DOHH2 (cell line): ENCODE results near the gene CD79B.
"Not testable (repeated sequence)": the region's sequence is repeated elsewhere in the genome, so short reads cannot be mapped to it uniquely, and the experiment has no call there.

Experiments
- H3F3A ChIP-seq: fragments of 200-600 bp; sonication (generic), shearing (Covaris generic); 2 replicates; pipeline ENCODE4 v1.6.0; 2016; ENCODE audit warnings: antibody characterized with exemption, mild to moderate bottlenecking; ENCODE audit not compliant: control insufficient read depth, insufficient read depth
- H3K27ac ChIP-seq: fragments of 200-600 bp; sonication (generic); 2 replicates; pipeline ENCODE4 v1.5.1; 2014; ENCODE audit warnings: low read depth, mild to moderate bottlenecking, low read length, moderate library complexity
- H3K27me3 ChIP-seq: fragments of 200-600 bp; sonication (generic); 2 replicates; pipeline ENCODE4 v1.6.1; 2014; ENCODE audit warnings: mild to moderate bottlenecking, low read length, mixed read lengths; ENCODE audit not compliant: control insufficient read depth
- H3K36me3 ChIP-seq: fragments of 200-600 bp; sonication (generic); 2 replicates; pipeline ENCODE4 v1.6.1; 2014; ENCODE audit warnings: mild to moderate bottlenecking, low read length, moderate library complexity, mixed read lengths; ENCODE audit not compliant: control insufficient read depth
- H3K4me1 ChIP-seq: fragments of 200-600 bp; sonication (generic); 2 replicates; pipeline ENCODE4 v1.6.1; 2014; ENCODE audit warnings: mild to moderate bottlenecking, low read length, mixed read lengths; ENCODE audit not compliant: control insufficient read depth
- H3K4me2 ChIP-seq: fragments of 200-600 bp; sonication (generic); 2 replicates; pipeline ENCODE4 v1.6.0; 2014; ENCODE audit warnings: mild to moderate bottlenecking, low read length, moderate library complexity
- H3K4me3 ChIP-seq: fragments of 200-600 bp; sonication (generic); 2 replicates; pipeline ENCODE4 v1.5.1; 2014; ENCODE audit warnings: mild to moderate bottlenecking, low read length, mixed read lengths
- H3K79me2 ChIP-seq: fragments of 200-600 bp; sonication (generic); 2 replicates; pipeline ENCODE4 v1.6.1; 2014; ENCODE audit warnings: mild to moderate bottlenecking, low read length, mixed read lengths; ENCODE audit not compliant: control insufficient read depth
- H3K9me2 ChIP-seq: fragments of 200-600 bp; sonication (generic); replicated peaks from 2 replicates; pipeline ENCODE4 v1.6.1; 2014; ENCODE audit warnings: mild to moderate bottlenecking, low read length, mixed read lengths; ENCODE audit not compliant: control insufficient read depth
- H3K9me3 ChIP-seq: fragments of 200-600 bp; sonication (generic); 2 replicates; pipeline ENCODE4 v1.6.1; 2014; ENCODE audit warnings: antibody characterized with exemption, low read length, mixed read lengths; ENCODE audit not compliant: control insufficient read depth, insufficient read depth
- H4K20me1 ChIP-seq: fragments of 200-600 bp; sonication (generic); 2 replicates; pipeline ENCODE4 v1.6.0; 2014; ENCODE audit warnings: low read depth, mild to moderate bottlenecking, antibody characterized with exemption, low read length, moderate library complexity; ENCODE audit not compliant: control insufficient read depth, insufficient read depth
- EZH2phosphoT487 ChIP-seq: fragments of 200-600 bp; sonication (generic); IDR thresholded peaks from 2 replicates; pipeline ENCODE4 v1.6.1; 2017; ENCODE audit warnings: borderline replicate concordance, mild to moderate bottlenecking, antibody characterized with exemption, low read length, moderate library complexity, mixed read lengths
- TF ChIP-seq, protein P1 (sequence below): fragments of 200-600 bp; sonication (generic); IDR thresholded peaks from one replicate; pipeline ENCODE4 v1.5.1; 2014; ENCODE audit warnings: antibody characterized with exemption, mild to moderate bottlenecking, low read depth, low read length; ENCODE audit not compliant: poor library complexity, severe bottlenecking

Gene CD79B

DNA sequence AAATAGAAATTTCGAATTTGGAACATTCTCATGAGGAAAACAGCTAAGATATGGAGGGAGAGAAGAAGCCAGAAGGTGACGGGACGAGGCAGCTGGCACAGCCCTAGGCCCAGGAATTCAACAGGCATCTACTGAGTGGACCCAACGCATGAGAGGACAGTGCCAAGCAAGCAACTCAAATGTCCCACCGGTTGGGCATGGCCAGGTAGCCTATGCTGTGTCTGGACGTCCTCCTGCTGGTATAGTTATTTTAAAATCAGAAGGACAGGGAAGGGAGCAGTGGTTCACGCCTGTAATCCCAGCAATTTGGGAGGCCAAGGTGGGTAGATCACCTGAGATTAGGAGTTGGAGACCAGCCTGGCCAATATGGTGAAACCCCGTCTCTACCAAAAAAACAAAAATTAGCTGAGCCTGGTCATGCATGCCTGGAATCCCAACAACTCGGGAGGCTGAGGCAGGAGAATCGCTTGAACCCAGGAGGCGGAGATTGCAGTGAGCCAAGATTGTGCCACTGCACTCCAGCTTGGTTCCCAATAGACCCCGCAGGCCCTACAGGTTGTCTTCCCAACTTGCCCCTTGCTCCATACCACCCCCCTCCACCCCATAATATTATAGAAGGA is 15.5 kb downstream of the CD79B start:
- H3K36me3 ChIP-seq: no peaks in the 10 kb centered on the region
- H3K79me2 ChIP-seq: no peaks in the 10 kb centered on the region
- no peaks in the 10 kb centered on the region for H3K27me3 ChIP-seq
- no peaks in the 10 kb centered on the region for H3K9me2 ChIP-seq
- no peaks in the 10 kb centered on the region for H3K9me3 ChIP-seq
- H3F3A ChIP-seq: peaks cover 3% of the 10 kb centered on the region; the same call in 1 of the 2 replicates
- no peak overlapping the region; the same call in 1 of the 2 replicates for H3K27ac ChIP-seq
- H3K4me1 ChIP-seq: peaks cover 51% of the 10 kb centered on the region
- H3K4me3 ChIP-seq: no peak overlapping the region
- no peak for TF ChIP-seq EZH2phosphoT487
- TF ChIP-seq, protein P1, sequence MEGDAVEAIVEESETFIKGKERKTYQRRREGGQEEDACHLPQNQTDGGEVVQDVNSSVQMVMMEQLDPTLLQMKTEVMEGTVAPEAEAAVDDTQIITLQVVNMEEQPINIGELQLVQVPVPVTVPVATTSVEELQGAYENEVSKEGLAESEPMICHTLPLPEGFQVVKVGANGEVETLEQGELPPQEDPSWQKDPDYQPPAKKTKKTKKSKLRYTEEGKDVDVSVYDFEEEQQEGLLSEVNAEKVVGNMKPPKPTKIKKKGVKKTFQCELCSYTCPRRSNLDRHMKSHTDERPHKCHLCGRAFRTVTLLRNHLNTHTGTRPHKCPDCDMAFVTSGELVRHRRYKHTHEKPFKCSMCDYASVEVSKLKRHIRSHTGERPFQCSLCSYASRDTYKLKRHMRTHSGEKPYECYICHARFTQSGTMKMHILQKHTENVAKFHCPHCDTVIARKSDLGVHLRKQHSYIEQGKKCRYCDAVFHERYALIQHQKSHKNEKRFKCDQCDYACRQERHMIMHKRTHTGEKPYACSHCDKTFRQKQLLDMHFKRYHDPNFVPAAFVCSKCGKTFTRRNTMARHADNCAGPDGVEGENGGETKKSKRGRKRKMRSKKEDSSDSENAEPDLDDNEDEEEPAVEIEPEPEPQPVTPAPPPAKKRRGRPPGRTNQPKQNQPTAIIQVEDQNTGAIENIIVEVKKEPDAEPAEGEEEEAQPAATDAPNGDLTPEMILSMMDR: no peak
- no peaks in the 10 kb centered on the region for H4K20me1 ChIP-seq
- peak overlapping the region; percentile 72 for H3K4me2 ChIP-seq

- not testable (repeated sequence) for H3F3A ChIP-seq, H4K20me1 ChIP-seq, H3K27ac ChIP-seq, H3K9me2 ChIP-seq, H3K27me3 ChIP-seq, H3K79me2 ChIP-seq, H3K9me3 ChIP-seq, H3K36me3 ChIP-seq
- Histone ChIP-seq H3K4me3 (peak overlapping the region; percentile 26), H3K4me1 (peaks cover 42% of the 10 kb centered on the region), H3K4me2 (peak overlapping the region; percentile 72)
Measured at GRCh38 chr17:63915753-63916152, 16.4 kb downstream of the CD79B start.

DNA sequence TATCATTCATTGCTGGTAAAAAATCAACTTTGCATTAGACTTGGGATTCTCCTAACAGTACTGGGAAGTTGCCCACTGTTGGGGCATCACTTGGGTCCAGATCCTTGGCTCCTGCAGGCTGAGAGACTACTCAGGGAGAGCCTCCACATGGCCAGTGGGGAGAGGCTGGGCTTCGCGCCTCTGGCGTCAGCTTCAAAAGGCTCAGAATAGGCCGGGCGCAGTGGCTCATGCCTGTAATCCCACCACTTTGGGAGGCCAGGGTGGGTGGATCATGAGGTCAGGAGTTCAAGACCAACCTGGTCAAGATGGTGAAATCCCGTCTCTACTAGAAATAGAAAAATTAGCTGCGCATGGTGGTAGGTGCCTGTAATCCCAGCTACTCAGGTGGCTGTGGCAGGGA is 17.7 kb downstream of the CD79B start:
- H3K4me1 ChIP-seq: peaks cover 30% of the 10 kb centered on the region
- no peaks in the 10 kb centered on the region for H4K20me1 ChIP-seq
- no peaks in the 10 kb centered on the region for H3K36me3 ChIP-seq
- no peaks in the 10 kb centered on the region for H3K9me2 ChIP-seq
- no peaks in the 10 kb centered on the region for H3K9me3 ChIP-seq
- no peak overlapping the region for H3K4me3 ChIP-seq
- H3K27me3 ChIP-seq: peaks cover 3% of the 10 kb centered on the region; the same call in 1 of the 2 replicates
- TF ChIP-seq, protein P1: no peak
- no peak for TF ChIP-seq EZH2phosphoT487
- H3F3A ChIP-seq: no peaks in the 10 kb centered on the region
- no peak overlapping the region for H3K27ac ChIP-seq
- no peaks in the 10 kb centered on the region for H3K79me2 ChIP-seq
- no peak overlapping the region for H3K4me2 ChIP-seq

GRCh38 chr17:63911657-63912100 is 20.5 kb downstream of the CD79B start:
- Histone ChIP-seq H3K9me2 (no peaks in the 10 kb centered on the region), H3K4me3 (no peak overlapping the region), H3K36me3 (no peaks in the 10 kb centered on the region), H4K20me1 (no peaks in the 10 kb centered on the region), H3K27me3 (peaks cover 9% of the 10 kb centered on the region), H3K79me2 (no peaks in the 10 kb centered on the region), H3K9me3 (no peaks in the 10 kb centered on the region), H3F3A (no peaks in the 10 kb centered on the region), H3K4me2 (no peak overlapping the region), H3K4me1 (peaks cover 22% of the 10 kb centered on the region), H3K27ac (no peak overlapping the region)
- no peak for TF ChIP-seq EZH2phosphoT487
- TF ChIP-seq, protein P1: peak; percentile 53
